Activated CD4-positive, alpha-beta T cell treated with anti-CD3 and anti-CD28 coated beads, Interleukin-2, amount 10 ng/mL, durations not matched to agents 24 days and 14 days (primary cell): ENCODE data around the gene NT5DC4. TPM values are rescaled to one million over a fixed set of nuclear protein-coding genes. Genes with fewer than 3 reads are reported as not detected.

Experiments
- DNase-seq: peaks from one replicate; pipeline ENCODE4 v3.0.0; 2022
- H3K27ac Mint-ChIP-seq: one replicate; pipeline ENCODE4 v1.8.0; 2022; ENCODE audit warnings: mild to moderate bottlenecking, mixed read lengths
- H3K27me3 Mint-ChIP-seq: one replicate; pipeline ENCODE4 v1.8.0; 2022; ENCODE audit warnings: mixed read lengths
- H3K36me3 Mint-ChIP-seq: one replicate; pipeline ENCODE4 v1.8.0; 2022; ENCODE audit warnings: low read depth, mild to moderate bottlenecking, mixed read lengths
- H3K4me1 Mint-ChIP-seq: one replicate; pipeline ENCODE4 v1.8.0; 2021; ENCODE audit warnings: mixed read lengths
- H3K4me3 Mint-ChIP-seq: one replicate; pipeline ENCODE4 v1.8.0; 2022; ENCODE audit warnings: mild to moderate bottlenecking, moderate library complexity, mixed read lengths
- H3K9me3 Mint-ChIP-seq: one replicate; pipeline ENCODE4 v1.8.0; 2021; ENCODE audit warnings: mixed read lengths
- intact Hi-C: fragments of 100-400 bp; cut with micrococcal nuclease; formaldehyde crosslinking; loops from one replicate; pipeline ENCODE4 v1.15.1; 2023
- total RNA-seq: library from RNA; stranded (reverse); gene quantifications from 2 replicates; pipeline ENCODE4 v1.2.3, GENCODE V29; 2022

Gene NT5DC4
- total RNA-seq, 1 donor from 2014 or later = not detected

- peaks cover 15% of the 10 kb centered on the region for H3K4me1 Mint-ChIP-seq
- DNase-seq = no peak
- no peak overlapping the region for H3K4me3 Mint-ChIP-seq
- no peaks in the 10 kb centered on the region for H3K9me3 Mint-ChIP-seq
- intact Hi-C loops = no loop called here
- H3K27me3 Mint-ChIP-seq = peaks cover 6% of the 10 kb centered on the region
- H3K27ac Mint-ChIP-seq = no peak overlapping the region
- H3K36me3 Mint-ChIP-seq = no peaks in the 10 kb centered on the region
Observed at GRCh38 chr2:112722816-112723546, 2.2 kb downstream of the NT5DC4 start.

- peaks cover 6% of the 10 kb centered on the region for H3K27me3 Mint-ChIP-seq
- H3K27ac Mint-ChIP-seq = no peak overlapping the region
- no peaks in the 10 kb centered on the region for H3K9me3 Mint-ChIP-seq
- H3K4me3 Mint-ChIP-seq = no peak overlapping the region
- intact Hi-C loops = no loop called here
- peaks cover 21% of the 10 kb centered on the region for H3K4me1 Mint-ChIP-seq
- DNase-seq = no peak
- H3K36me3 Mint-ChIP-seq = no peaks in the 10 kb centered on the region
Observed at GRCh38 chr2:112723547-112723940, 2.7 kb downstream of the NT5DC4 start.

- no peaks in the 10 kb centered on the region for H3K36me3 Mint-ChIP-seq
- intact Hi-C loops = no loop called here
- no peaks in the 10 kb centered on the region for H3K9me3 Mint-ChIP-seq
Observed at GRCh38 chr2:112723995-112724394, 3.2 kb downstream of the NT5DC4 start.

GRCh38 chr2:112724591-112725525 lies 4.0 kb downstream of the NT5DC4 start:
- Mint-ChIP-seq H3K4me3 (no peak overlapping the region), H3K36me3 (no peaks in the 10 kb centered on the region), H3K9me3 (no peaks in the 10 kb centered on the region), H3K27me3 (peaks cover 2% of the 10 kb centered on the region), H3K4me1 (peaks cover 23% of the 10 kb centered on the region), H3K27ac (no peak overlapping the region)
- intact Hi-C loops = loop anchor here (5.0 kb wide), 1 partner anchor 78 kb away; the partner anchor contains the start of gene SLC20A1
- no peak for DNase-seq

More at GRCh38 chr2:112723995-112724394, 3.2 kb downstream of the NT5DC4 start:
- DNase-seq = no peak
- Mint-ChIP-seq H3K4me3 (no peak overlapping the region), H3K27ac (peak overlapping the region; percentile 25), H3K27me3 (peaks cover 2% of the 10 kb centered on the region), H3K4me1 (peaks cover 23% of the 10 kb centered on the region)

GRCh38 chr2:112725545-112726457 lies 5.0 kb downstream of the NT5DC4 start:
- Mint-ChIP-seq H3K9me3 (no peaks in the 10 kb centered on the region), H3K4me1 (peaks cover 23% of the 10 kb centered on the region), H3K4me3 (no peak overlapping the region), H3K27ac (no peak overlapping the region), H3K36me3 (no peaks in the 10 kb centered on the region), H3K27me3 (peaks cover 2% of the 10 kb centered on the region)
- intact Hi-C loops = loop anchor here (1.0 to 5.0 kb wide), 4 partner anchors 33 to 126 kb away; partner anchors contain the start of gene SLC20A1
- peak; percentile 60 for DNase-seq

GRCh38 chr2:112726487-112727190 lies 5.8 kb downstream of the NT5DC4 start:
- Mint-ChIP-seq H3K9me3 (no peaks in the 10 kb centered on the region), H3K36me3 (no peaks in the 10 kb centered on the region), H3K27me3 (peaks cover 2% of the 10 kb centered on the region), H3K27ac (peak overlapping the region; percentile 32), H3K4me3 (no peak overlapping the region), H3K4me1 (peaks cover 25% of the 10 kb centered on the region)
- DNase-seq = peak; percentile 97
- intact Hi-C loops = loop anchor here (1.0 to 5.0 kb wide), 4 partner anchors 34 to 126 kb away; partner anchors contain the start of gene SLC20A1

- DNase-seq = no peak
- intact Hi-C loops = loop anchor here (2.0 to 5.0 kb wide), 2 partner anchors 35 to 80 kb away; partner anchors contain the start of gene SLC20A1
- Mint-ChIP-seq H3K27me3 (peaks cover 2% of the 10 kb centered on the region), H3K4me1 (peaks cover 25% of the 10 kb centered on the region), H3K9me3 (no peaks in the 10 kb centered on the region), H3K4me3 (no peak overlapping the region), H3K36me3 (no peaks in the 10 kb centered on the region), H3K27ac (no peak overlapping the region)
Observed at GRCh38 chr2:112727276-112728028, 6.6 kb downstream of the NT5DC4 start.

- Mint-ChIP-seq H3K4me3 (no peak overlapping the region), H3K36me3 (no peaks in the 10 kb centered on the region), H3K9me3 (no peaks in the 10 kb centered on the region), H3K27ac (no peak overlapping the region), H3K4me1 (peaks cover 25% of the 10 kb centered on the region), H3K27me3 (peaks cover 2% of the 10 kb centered on the region)
- no peak for DNase-seq
- intact Hi-C loops = loop anchor here (5.0 kb wide), 1 partner anchor 81 kb away; the partner anchor contains the start of gene SLC20A1
Observed at GRCh38 chr2:112728029-112728362, 7.2 kb downstream of the NT5DC4 start.

GRCh38 chr2:112728378-112729175 lies 7.8 kb downstream of the NT5DC4 start:
- H3K27ac Mint-ChIP-seq = no peak overlapping the region

GRCh38 chr2:112730216-112730615 lies 9.4 kb downstream of the NT5DC4 start:
- no peak overlapping the region for H3K4me3 Mint-ChIP-seq

More at GRCh38 chr2:112728378-112729175, 7.8 kb downstream of the NT5DC4 start:
- intact Hi-C loops = loop anchor here (5.0 kb wide), 1 partner anchor 81 kb away; the partner anchor contains the start of gene SLC20A1
- Mint-ChIP-seq H3K9me3 (no peaks in the 10 kb centered on the region), H3K27me3 (peaks cover 2% of the 10 kb centered on the region), H3K36me3 (no peaks in the 10 kb centered on the region), H3K4me3 (no peak overlapping the region), H3K4me1 (peaks cover 22% of the 10 kb centered on the region)
- DNase-seq = peak; percentile 56

GRCh38 chr2:112730791-112731190 lies 10.0 kb downstream of the NT5DC4 start:
- Mint-ChIP-seq H3K27ac (no peak overlapping the region), H3K4me3 (no peak overlapping the region), H3K36me3 (peaks cover 4% of the 10 kb centered on the region), H3K9me3 (no peaks in the 10 kb centered on the region), H3K4me1 (peaks cover 20% of the 10 kb centered on the region), H3K27me3 (peaks cover 2% of the 10 kb centered on the region)
- intact Hi-C loops = no loop called here
- DNase-seq = peak; percentile 37

More at GRCh38 chr2:112730216-112730615, 9.4 kb downstream of the NT5DC4 start:
- H3K27me3 Mint-ChIP-seq = peaks cover 2% of the 10 kb centered on the region
- H3K4me1 Mint-ChIP-seq = peaks cover 21% of the 10 kb centered on the region
- peaks cover under 1% of the 10 kb centered on the region for H3K36me3 Mint-ChIP-seq
- H3K9me3 Mint-ChIP-seq = no peaks in the 10 kb centered on the region
- intact Hi-C loops = no loop called here
- DNase-seq = peak; percentile 50
- H3K27ac Mint-ChIP-seq = no peak overlapping the region
